Measurements from ENCODE around the gene PLXNB2.

GRCh38 chr22:50300620-50301257, 6.7 kb downstream of the PLXNB2 start:
- no peak for TF ChIP-seq POLR2AphosphoS5 (IDR thresholded peaks at IDR 0.05)
- no peak for TF ChIP-seq CTCF (IDR thresholded peaks at IDR 0.05)
- no peak for TF ChIP-seq EP300 (IDR thresholded peaks at IDR 0.05)
- TF ChIP-seq POLR2A (IDR thresholded peaks at IDR 0.05): no peak

All from gastroesophageal sphincter (tissue), 3 donors.